HG03469 (cell line): ENCODE results near the gene AGER.
"Not testable (repeated sequence)": the region's sequence is repeated elsewhere in the genome, so short reads cannot be mapped to it uniquely, and the experiment has no call there.

Experiments
- ATAC-seq: cut with Tn5 transposase; IDR thresholded peaks from one replicate; pipeline ENCODE4 v1.9.1; 2021; ENCODE audit warnings: mild to moderate bottlenecking, moderate library complexity, moderate number of reproducible peaks; ENCODE audit not compliant: unreplicated experiment

AGER gene

GRCh38 chr6:32187725-32188380, 3.8 kb upstream of the AGER start:
- ATAC-seq, result not testable (repeated sequence)

DNA sequence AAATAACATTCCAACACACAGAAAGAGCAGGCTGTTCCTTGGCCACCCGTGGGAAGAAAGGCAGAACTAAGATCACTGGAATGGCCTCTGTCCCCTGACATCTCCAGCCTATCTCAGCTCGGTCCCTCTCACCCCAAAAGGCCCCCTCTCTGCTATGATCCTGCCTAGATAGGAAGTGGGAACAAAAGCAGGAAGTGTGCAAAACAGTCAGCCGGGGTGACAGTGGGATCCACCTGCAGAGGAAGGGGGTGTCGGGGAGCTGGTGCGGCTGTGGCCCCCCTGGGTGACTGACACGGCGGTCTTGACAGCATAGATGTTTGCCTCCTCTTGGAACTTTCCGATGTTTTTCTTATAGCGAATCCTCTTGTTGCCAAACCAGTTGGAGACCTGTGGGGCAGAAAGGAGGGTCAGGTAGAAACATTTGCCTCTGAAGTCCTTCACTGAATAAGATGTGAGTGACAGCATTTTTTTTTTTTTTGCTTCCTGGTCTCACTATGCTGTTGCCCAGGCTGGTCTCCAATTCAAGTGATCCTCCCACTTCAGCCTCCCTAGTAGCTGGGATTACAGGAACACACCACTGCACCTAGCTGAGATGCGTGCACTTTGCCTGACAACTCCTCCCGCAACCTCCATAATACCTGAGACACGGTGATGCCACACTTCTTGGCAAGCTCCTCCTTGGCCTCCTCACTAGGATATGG, 3.1 kb upstream of the AGER start:
- ATAC-seq, result no peak

GRCh38 chr6:32186151-32186840, 2.2 kb upstream of the AGER start:
- not testable (repeated sequence) for ATAC-seq

DNA sequence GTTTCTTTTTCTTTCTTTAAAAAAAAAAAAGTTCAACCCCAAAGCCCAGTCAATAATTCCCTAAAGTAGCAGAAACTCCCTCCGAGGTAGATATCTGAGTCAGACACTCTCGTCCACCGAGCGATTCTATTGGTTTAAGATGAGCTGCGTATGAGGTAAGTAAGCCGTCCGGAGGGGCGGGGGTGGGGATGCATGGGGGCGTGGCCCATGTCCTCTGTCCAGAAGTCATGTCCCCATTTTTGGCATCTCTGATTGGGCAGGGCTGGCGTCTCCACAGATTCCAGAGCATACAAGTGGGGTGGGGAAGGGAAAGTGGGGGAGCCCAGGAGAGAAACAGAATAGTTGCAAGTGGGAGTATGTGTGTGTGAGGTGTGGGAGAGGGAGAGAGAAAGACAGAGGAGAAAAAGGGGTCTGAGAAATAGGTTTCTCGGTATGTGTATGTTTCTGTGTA, 1.7 kb upstream of the AGER start:
- not testable (repeated sequence) for ATAC-seq

- ATAC-seq, result no peak
These were observed 470 bp downstream of the AGER start for GRCh38 chr6:32183483-32184083.

- no peak for ATAC-seq
These were observed 1.0 kb downstream of the AGER start for GRCh38 chr6:32183030-32183429.

GRCh38 chr6:32182555-32182981, 1.5 kb downstream of the AGER start:
- no peak for ATAC-seq

- no peak for ATAC-seq
These were observed 2.0 kb downstream of the AGER start for GRCh38 chr6:32181915-32182529.

DNA sequence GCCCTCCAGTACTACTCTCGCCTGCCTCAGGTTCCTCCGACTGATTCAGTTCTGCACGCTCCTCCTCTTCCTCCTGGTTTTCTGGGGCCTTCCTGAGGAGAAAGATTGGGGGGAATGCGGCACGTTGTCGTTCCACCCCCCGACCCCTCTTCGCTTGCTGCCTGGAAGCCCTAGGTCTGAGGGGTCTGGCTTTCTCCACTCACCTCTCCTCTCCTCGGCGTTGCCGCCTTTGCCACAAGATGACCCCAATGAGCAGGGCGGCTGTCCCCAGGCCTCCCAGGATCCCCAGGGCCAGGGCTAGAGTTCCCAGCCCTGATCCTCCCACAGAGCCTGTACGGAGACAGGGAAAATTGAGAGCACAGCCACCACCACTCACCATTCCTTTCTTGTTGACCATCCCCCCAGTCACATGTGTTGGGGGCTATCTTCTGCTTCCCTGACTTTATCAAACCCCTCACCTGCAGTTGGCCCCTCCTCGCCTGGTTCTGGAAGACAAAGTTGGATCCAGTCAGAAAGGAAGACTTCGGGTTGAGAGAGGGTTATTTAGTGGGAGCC, 2.8 kb downstream of the AGER start:
- no peak for ATAC-seq

DNA sequence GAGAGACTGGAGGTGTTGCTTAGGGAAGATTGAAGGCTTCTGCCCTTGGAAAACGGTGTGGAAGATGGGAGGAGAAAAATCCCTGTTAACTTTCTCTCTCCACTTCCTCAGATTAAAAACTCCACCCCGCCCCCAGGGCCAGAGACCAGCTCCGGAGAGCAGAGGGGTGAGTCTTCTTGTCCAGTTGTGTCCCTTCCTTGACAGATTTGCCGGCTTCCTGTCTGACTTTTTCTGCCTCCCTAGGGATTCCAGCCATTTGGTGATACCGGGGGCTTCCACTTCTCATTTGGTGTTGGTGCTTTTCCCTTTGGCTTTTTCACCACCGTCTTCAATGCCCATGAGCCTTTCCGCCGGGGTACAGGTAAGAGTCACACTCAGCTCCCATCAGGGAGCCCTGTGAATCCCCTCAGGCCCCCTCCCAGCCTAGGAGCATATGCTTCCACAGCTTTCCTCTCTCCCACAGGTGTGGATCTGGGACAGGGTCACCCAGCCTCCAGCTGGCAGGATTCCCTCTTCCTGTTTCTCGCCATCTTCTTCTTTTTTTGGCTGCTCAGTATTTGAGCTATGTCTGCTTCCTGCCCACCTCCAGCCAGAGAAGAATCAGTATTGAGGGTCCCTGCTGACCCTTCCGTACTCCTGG, 4.2 kb downstream of the AGER start:
- no peak for ATAC-seq

DNA sequence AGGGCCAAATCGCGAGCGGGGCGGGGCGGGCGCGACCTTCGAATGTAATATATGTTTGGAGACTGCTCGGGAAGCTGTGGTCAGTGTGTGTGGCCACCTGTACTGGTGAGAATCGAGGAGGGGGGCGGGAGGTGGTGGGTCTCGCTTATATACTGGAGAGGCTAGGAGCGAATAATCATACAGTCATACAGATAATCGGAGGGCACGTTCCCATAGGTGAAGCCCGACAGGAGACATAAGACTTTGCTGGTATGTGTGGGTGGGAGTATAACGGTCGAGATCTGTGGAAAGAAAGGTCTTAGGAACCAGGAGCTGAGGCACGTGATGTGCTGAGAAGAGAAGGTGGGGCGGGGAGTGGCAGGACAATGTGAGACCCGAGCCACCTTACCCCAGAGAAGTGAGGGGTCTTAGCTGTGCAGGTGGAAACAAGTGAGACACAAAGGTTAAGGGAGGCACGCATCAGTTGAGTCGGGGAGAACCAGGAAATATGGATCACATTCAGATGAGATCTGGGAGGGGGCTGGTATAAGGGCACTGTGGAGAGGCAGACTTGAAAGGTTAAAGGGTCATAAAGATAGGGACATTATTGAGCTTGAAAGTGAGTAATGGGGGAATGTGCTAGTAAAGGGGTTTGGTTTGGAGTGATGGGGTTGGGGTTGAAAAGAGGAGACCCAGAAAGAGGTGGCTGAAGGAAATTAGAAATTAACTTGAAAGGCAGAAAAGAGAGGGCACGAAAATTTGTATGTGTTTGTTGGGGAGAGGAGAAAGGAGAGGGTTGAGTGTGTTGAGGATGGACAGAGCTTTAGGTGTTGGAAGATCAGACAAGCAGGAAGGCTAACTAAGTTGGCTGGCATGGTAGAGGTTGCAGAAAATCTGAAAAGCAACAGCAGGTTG, 5.3 kb downstream of the AGER start:
- no peak for ATAC-seq

- peak; percentile 71 for ATAC-seq
These were observed 6.1 kb downstream of the AGER start, which contains the start of gene RNF5 for GRCh38 chr6:32177788-32178546. RNF5 (plus strand) TSS chr6:32178405; CDS start chr6:32178512, 107 bp downstream.

- no peak for ATAC-seq
These were observed 6.8 kb downstream of the AGER start for GRCh38 chr6:32177183-32177787.

GRCh38 chr6:32176476-32177182, 7.4 kb downstream of the AGER start:
- no peak for ATAC-seq

GRCh38 chr6:32175711-32176475, 8.2 kb downstream of the AGER start, which contains the start of gene AGPAT1:
AGPAT1 (minus strand) TSS chr6:32176084; CDS start chr6:32171496, 4,588 bp downstream.
- peak; percentile 29 for ATAC-seq

DNA sequence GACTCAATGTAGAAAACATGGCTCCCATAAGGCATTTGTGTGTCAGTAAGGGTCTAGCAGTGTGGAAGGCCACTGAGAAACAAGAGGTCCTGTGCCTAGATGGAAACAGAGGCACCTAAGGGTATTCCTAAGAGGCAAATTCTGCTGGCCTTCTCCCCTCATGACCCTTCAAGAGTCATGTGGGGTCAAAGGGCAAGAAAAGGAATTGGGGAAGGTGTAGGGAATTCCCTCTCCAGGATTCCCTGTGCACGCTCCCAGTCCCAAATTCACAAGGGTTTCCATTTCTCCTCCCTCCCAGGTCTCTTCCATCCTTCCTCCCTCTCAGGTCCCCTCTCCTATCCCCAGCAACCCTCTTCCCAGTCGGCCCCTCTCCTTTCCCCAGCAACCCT, 8.7 kb downstream of the AGER start:
- no peak for ATAC-seq
